HG03571 (cell line): ENCODE measurements around the gene PTGR1.
"Not testable (repeated sequence)": the region's sequence is repeated elsewhere in the genome, so short reads cannot be mapped to it uniquely, and the experiment has no call there.

Experiments
- ATAC-seq: cut with Tn5 transposase; IDR thresholded peaks from one replicate; pipeline ENCODE4 v1.9.1; 2021; ENCODE audit not compliant: unreplicated experiment

Gene PTGR1

GRCh38 chr9:111599092-111599954 lies at the start of gene PTGR1:
PTGR1 (minus strand) TSS chr9:111599647; CDS start chr9:111597422, 2,225 bp downstream.
- ATAC-seq = no peak

DNA sequence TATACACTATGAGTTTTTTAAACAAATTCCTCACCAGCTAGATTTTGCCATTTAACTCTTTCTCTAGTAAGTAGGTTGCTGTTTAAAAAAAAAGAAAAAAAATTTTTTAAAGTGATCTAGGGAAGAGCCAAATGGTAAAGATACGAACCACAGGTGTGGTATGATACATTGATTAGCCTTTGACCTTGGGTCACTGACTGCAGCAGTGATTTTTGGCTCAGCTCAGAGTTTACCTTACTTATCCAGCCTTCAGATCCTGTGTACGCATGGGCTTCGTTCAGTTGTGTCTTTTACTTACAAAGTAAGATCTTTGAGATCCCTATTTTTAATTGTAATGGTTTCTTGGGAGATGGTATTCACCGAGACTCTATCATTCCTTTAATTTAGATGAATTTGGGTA lies 49.6 kb upstream of the PTGR1 start:
- ATAC-seq = no peak

DNA sequence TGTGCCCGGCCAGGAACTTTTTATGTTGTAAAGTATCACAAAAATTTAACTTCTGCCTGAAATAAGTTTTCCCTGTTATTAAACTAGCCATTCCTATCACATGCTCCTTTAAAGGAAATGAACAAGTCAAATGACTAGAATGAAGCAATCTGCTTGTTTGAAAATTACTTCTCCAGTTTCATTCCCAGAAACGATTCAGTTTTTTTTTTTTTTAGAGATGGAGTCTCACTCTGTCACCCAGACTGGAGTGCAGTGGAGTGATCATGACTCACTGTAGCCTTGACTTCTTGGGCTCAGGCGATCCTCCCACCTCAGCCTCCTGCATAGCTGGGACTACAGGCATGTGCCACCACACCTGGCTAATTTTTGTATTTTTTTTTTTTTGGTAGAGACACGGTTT lies 48.6 kb upstream of the PTGR1 start:
- no peak for ATAC-seq

- no peak for ATAC-seq
Observed at GRCh38 chr9:111646417-111646816, 47.0 kb upstream of the PTGR1 start.

DNA sequence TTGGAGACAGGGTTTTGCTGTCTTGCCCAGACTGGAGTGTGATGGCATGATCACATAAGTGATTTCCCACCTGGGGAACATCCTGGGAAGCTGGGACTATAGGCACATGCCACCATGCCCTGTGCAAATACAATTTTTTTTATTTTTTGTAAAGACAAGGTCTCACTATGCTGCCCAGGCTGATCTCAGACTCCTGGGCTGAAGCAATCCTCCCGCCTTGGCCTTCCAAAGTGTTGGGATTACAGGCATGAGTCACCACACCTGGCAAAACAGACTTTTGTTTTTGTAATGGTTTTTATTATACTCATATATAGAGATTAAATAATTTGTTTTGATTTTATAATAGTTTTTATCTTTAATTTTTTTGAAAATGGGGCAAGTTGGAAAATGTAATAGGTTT lies 46.4 kb upstream of the PTGR1 start:
- no peak for ATAC-seq

DNA sequence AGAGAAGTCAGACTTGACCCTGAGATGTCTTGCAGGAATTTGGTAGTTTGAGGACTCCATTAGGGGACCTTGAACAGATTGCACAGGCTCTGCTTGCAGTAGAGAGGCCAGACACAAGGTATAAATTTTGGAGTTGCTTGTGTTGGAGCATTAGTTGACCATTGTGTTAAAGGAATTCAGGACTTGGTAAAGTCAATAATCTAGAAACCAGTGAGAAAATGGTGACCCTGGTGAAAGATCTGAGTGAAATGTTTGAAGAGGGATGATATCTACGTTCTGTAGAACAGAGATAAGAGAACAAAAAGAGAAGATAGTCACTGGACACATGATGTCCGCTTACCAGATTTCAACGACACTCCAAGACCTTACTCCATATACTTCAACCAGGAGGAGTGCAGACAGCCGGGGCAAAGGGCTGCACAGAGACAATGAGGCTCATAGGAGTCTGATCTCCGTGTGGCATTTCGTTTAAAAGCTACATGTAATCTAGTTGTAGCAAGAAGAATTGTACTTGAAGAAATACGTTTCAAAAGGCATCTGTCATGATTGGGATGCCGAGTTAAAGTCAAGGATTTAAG lies 44.8 kb upstream of the PTGR1 start:
- ATAC-seq = no peak

GRCh38 chr9:111637421-111637950 lies 38.0 kb upstream of the PTGR1 start:
- no peak for ATAC-seq

DNA sequence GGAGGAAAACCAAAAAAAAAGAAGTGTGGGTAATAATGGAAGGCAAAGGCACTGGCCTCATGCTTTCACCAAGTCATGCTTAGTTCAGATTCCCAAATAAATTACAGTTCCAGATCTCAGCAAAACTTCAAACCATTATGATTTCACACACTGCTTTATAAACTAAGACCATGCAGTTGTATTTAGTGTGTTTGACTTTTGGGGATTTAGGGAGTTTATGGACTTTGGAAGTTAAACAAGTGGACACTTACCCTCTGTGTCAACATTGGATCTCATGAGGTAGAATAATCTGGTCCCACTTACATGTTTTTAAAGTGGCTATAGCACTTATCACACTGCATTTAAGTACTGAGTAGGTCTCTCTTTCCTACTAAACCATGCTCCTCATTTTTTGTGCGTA lies 35.4 kb upstream of the PTGR1 start:
- no peak for ATAC-seq

- ATAC-seq = no peak
Observed at GRCh38 chr9:111633389-111633736, 33.9 kb upstream of the PTGR1 start.

- ATAC-seq = no peak
Observed at GRCh38 chr9:111632695-111633388, 33.4 kb upstream of the PTGR1 start.

DNA sequence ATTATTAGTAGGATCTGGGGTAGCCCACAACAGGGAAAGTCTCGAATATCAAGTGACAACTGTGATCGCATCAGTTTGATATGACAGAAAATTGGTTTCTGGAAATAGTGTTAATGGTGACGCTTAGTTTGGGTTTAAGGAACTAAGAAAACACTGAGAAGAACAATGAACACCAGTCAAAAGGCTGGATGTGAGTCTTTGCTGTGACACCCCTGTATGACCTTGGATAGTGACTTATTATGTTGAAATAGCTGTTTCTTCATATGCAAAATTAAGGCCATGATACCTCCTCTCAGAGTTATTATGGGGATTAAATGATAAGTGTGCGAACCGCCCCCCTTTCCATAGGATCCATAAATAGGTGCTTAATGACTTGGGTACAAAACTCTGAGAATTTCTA lies 32.6 kb upstream of the PTGR1 start:
- no peak for ATAC-seq

DNA sequence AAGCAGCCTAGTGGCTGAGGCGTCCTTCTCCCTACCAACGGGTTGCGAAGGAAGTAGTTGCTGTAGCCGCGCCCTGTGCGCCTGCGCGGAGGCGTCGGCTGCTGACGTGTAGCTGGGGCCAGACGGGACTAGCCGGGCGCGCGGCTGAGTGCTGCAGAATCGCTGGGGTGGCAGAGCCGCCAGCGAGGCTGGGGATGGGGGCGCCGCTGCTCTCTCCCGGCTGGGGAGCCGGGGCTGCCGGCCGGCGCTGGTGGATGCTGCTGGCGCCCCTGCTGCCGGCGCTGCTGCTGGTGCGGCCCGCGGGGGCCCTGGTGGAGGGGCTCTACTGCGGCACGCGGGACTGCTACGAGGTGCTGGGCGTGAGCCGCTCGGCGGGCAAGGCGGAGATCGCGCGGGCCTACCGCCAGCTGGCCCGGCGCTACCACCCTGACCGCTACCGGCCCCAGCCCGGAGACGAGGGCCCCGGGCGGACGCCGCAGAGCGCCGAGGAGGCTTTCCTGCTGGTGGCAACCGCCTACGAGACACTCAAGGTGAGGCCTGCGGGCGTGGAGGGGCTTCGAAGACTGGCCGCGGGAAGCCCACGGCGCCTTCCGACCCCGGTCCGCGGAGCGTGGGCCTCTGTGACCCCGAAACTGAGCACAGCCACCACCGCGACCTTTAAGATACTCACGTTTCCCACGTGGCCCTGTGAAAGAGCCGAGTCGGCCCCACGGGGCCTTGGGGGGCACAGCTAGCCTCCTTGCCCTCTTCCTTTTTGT lies 31.9 kb upstream of the PTGR1 start, which contains the start of gene DNAJC25:
DNAJC25 (plus strand) TSS at position 121 of the 758 bp plus-strand sequence; CDS start at position 195, 74 bp downstream.
- ATAC-seq = peak; percentile 98

GRCh38 chr9:111630964-111631213 lies 31.4 kb upstream of the PTGR1 start:
- ATAC-seq = no peak

- peak; percentile 13 for ATAC-seq
Observed at GRCh38 chr9:111630182-111630963, 30.9 kb upstream of the PTGR1 start.

DNA sequence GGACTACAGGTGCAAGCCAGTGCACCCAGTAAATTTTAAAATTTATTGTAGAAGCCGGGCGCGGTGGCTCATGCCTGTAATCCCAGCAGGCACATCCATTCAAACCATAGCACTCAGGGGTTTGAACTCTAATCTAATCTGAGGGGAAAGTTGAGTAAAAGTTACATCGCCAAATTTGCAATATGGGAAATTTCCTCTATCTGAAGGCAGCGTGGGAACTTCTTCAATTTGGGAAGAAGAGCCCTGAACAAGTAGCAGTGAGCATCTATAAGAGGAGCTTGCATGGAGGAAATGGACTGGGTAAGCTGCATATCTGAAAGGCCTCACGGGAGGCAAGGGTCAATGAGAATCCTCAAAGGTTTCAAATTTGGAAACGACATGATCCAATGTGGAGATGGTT lies 29.0 kb upstream of the PTGR1 start:
- ATAC-seq = no peak

DNA sequence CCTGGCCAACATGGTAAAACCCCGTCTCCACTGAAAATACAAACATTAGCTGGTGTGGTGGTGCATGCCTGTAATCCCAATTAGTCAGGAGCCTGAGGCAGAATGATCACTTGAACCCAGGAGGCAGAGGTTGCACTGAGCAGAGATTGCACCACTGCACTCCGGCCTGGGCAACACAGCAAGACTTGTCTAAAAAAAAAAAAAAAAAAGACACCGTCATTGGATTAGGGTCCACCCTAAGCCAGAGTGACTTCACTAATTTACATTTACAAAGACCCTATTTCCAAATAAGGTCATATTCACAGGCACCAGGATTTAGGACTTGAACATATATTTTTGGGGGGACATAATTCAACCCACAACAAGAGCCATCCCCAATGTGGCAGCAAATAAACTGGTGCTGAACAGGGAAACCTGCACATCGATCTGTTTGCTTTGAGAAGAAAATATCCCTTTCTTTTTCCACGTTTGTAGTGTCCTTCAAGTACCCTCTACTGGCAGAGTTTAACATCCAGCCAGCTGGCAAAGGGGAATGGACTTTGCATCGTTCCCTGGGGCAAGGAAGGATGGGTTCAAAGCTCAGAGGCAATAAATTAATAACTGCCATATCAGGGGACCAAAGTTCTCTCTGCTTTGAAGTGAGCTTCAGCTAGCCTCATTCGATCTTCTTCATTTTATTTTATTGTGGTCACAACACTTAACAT lies 28.0 kb upstream of the PTGR1 start:
- ATAC-seq = no peak

DNA sequence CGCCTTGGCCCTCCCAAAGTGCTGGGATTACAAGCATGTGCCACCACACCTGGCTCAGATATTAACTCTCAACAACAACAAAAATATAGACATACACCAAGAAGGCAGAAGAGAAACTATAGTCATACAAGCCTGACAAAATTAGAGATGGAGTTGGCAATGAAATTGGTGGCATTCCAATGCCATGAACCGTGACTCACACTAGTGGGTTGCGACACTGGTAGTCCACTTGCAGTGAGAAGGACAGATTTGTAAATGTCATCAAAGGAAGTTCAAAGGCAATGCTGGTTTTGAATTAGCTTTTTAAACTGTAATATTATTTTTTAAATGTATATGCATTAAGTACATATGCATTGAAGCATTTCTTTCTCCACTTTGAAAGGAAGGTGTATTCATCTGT lies 23.2 kb upstream of the PTGR1 start:
- no peak for ATAC-seq

- no peak for ATAC-seq
Observed at GRCh38 chr9:111621895-111622480, 22.5 kb upstream of the PTGR1 start.

DNA sequence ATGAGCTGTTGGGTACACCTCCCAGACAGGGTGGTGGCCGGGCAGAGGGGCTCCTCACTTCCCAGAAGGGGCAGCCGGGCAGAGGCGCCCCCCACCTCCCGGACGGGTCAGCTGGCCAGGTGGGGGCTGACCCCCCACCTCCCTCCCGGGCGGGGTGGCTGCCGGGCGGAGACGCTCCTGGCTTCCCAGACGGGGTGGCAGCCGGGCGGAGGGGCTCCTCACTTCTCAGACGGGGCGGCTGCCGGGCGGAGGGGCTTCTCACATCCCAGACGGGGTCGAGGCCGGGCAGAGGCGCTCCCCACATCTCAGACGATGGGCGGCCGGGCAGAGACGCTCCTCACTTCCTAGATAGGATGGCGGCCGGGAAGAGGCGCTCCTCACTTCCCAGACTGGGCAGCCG lies 17.9 kb upstream of the PTGR1 start:
- not testable (repeated sequence) for ATAC-seq

DNA sequence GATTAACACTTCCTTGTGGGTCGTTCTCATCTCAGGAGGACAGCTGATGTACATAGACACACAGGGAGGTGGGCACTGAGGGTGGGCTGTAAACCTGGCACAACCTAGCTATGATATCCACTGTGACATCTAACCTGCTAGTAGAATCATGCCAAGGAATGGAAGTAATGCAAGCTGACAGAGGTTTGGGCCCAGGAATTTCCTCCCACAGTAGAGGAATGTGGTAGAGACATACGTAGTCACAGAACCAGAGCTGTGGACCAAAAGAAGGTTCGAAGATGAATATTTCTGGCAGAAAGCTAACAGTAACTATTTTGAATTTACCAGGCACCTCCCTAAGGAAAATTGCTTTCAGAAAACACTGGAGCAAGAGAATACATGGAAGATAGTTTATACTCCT lies 16.5 kb upstream of the PTGR1 start:
- no peak for ATAC-seq
